ENCODE data around the gene ARL6IP4.

ARL6IP4 gene

DNA sequence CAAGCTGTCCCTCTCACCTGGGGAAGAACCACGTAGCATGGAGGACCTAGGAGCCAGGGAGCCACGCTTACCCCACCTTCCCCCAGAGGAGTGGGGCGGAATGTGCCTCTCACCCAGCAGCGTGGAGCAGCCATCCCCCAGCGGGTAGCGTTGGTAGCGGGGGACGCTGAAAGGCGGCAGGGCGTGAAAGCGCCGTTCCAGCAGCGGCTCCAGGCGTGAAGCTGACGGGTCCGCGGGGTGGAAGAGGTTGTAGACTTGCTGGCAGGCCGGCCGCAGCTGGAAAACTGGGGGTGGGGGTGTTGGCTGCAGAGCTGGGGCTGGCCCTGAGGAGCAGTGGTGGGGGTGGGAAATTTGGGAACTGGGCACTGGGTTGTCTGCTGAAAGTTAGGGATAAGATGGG lies 11.9 kb downstream of the ARL6IP4 start:
- TF ChIP-seq GABPA (IDR thresholded peaks at IDR 0.05; ENCODE audit: low read depth): no peak
- TF ChIP-seq, protein P1, sequence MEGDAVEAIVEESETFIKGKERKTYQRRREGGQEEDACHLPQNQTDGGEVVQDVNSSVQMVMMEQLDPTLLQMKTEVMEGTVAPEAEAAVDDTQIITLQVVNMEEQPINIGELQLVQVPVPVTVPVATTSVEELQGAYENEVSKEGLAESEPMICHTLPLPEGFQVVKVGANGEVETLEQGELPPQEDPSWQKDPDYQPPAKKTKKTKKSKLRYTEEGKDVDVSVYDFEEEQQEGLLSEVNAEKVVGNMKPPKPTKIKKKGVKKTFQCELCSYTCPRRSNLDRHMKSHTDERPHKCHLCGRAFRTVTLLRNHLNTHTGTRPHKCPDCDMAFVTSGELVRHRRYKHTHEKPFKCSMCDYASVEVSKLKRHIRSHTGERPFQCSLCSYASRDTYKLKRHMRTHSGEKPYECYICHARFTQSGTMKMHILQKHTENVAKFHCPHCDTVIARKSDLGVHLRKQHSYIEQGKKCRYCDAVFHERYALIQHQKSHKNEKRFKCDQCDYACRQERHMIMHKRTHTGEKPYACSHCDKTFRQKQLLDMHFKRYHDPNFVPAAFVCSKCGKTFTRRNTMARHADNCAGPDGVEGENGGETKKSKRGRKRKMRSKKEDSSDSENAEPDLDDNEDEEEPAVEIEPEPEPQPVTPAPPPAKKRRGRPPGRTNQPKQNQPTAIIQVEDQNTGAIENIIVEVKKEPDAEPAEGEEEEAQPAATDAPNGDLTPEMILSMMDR (IDR thresholded peaks at IDR 0.05; ENCODE audit: insufficient read depth, low read length): no peak
- TF ChIP-seq, protein P2, sequence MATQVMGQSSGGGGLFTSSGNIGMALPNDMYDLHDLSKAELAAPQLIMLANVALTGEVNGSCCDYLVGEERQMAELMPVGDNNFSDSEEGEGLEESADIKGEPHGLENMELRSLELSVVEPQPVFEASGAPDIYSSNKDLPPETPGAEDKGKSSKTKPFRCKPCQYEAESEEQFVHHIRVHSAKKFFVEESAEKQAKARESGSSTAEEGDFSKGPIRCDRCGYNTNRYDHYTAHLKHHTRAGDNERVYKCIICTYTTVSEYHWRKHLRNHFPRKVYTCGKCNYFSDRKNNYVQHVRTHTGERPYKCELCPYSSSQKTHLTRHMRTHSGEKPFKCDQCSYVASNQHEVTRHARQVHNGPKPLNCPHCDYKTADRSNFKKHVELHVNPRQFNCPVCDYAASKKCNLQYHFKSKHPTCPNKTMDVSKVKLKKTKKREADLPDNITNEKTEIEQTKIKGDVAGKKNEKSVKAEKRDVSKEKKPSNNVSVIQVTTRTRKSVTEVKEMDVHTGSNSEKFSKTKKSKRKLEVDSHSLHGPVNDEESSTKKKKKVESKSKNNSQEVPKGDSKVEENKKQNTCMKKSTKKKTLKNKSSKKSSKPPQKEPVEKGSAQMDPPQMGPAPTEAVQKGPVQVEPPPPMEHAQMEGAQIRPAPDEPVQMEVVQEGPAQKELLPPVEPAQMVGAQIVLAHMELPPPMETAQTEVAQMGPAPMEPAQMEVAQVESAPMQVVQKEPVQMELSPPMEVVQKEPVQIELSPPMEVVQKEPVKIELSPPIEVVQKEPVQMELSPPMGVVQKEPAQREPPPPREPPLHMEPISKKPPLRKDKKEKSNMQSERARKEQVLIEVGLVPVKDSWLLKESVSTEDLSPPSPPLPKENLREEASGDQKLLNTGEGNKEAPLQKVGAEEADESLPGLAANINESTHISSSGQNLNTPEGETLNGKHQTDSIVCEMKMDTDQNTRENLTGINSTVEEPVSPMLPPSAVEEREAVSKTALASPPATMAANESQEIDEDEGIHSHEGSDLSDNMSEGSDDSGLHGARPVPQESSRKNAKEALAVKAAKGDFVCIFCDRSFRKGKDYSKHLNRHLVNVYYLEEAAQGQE (IDR thresholded peaks at IDR 0.05; ENCODE audit: insufficient replicate concordance, low read depth): no peak
- no peak for TF ChIP-seq POLR2AphosphoS5 (IDR thresholded peaks at IDR 0.05; ENCODE audit: low read depth)
- TF ChIP-seq SPI1 (IDR thresholded peaks at IDR 0.05; ENCODE audit: borderline replicate concordance, low read depth): no peak
- H3K27me3 ChIP-seq (ENCODE audit: insufficient read depth, poor library complexity, severe bottlenecking): no peaks in the 10 kb centered on the region
- H3K4me3 ChIP-seq (replicated peaks; ENCODE audit: insufficient read depth, low read length): no peak overlapping the region
- DNase-seq (ENCODE audit: low read depth in 1 of 2, low spot score in 1 of 2): no peak
- no peak overlapping the region for H3K27ac ChIP-seq (replicated peaks)

DNA sequence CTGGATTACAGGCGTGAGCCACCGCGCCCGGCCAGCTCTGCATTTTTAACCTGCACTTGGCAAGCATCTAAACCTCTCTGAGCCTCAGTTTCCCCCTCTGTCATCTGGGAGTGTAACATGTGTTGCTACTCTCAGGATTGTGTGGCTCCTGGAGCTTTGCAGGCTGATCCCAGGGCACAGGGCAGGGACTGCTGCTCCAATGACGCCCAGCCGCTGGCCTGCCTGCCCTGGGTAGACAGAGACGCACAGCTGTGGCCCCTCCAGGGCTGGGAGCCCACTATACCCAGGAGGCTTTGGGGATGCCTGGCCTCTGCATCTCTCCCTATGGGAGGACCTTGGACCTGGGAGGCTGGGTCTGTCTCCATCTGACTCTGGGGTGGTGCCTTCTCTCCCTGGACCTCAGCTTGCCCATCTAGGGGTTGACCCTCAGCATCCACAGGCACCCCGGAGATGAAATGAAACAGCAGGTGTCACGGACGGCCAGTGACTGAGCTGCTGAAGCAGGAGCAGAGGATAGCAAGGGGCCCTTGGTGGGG lies 13.7 kb downstream of the ARL6IP4 start:
- DNase-seq (ENCODE audit: low read depth in 1 of 2, low spot score in 1 of 2): no peak

DNA sequence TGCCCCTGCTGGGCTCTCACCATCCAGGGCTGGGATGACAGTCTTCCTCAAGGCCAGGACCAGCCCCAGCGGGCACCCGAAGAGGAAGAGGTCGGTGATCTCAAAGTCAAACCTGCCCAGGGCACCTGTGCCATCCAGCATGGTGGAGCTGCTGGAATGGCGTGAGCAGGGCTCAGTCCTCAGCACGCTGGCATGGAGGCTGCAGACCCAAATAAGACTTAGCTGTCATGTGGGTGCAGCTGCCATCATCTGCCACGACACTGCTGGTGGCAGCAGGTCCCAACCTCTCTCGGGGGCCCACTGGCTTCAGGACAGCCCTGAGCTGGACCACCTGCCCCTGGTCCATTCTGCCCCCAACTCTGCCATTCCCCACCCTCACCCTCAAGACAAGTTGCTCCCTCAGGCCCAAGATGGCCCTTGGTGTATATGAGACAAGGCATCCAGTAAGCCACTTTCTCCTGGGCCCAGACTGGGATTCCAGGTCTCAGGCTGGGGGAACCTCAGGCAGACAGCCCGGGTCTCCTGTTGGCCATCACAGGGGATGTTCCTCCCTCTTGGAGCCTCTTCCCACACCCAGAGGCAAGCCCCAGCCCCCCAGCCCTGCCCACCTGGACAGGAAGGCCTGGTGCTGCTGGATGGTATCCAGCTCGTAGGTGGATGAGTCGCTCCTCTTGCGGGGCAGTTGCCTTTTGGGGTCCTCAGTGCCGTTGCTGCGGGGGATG lies 14.5 kb downstream of the ARL6IP4 start:
- no peak overlapping the region for H3K4me3 ChIP-seq (replicated peaks; ENCODE audit: insufficient read depth, low read length)
- H3K27me3 ChIP-seq (ENCODE audit: insufficient read depth, poor library complexity, severe bottlenecking): peaks cover 2% of the 10 kb centered on the region
- DNase-seq (ENCODE audit: low read depth in 1 of 2, low spot score in 1 of 2): no peak
- TF ChIP-seq, protein P1 (IDR thresholded peaks at IDR 0.05; ENCODE audit: insufficient read depth, low read length): no peak
- TF ChIP-seq SPI1 (IDR thresholded peaks at IDR 0.05; ENCODE audit: borderline replicate concordance, low read depth) (no peak), POLR2AphosphoS5 (IDR thresholded peaks at IDR 0.05; ENCODE audit: low read depth) (no peak), GABPA (IDR thresholded peaks at IDR 0.05; ENCODE audit: low read depth) (no peak)
- TF ChIP-seq, protein P2 (IDR thresholded peaks at IDR 0.05; ENCODE audit: insufficient replicate concordance, low read depth): no peak
- H3K27ac ChIP-seq (replicated peaks): no peak overlapping the region

More for the DNA sequence above, 13.7 kb downstream of the ARL6IP4 start:
- no peak for TF ChIP-seq GABPA (IDR thresholded peaks at IDR 0.05; ENCODE audit: low read depth)
- TF ChIP-seq, protein P1 (IDR thresholded peaks at IDR 0.05; ENCODE audit: insufficient read depth, low read length): no peak
- no peak for TF ChIP-seq SPI1 (IDR thresholded peaks at IDR 0.05; ENCODE audit: borderline replicate concordance, low read depth)
- TF ChIP-seq, protein P2 (IDR thresholded peaks at IDR 0.05; ENCODE audit: insufficient replicate concordance, low read depth): no peak
- TF ChIP-seq POLR2AphosphoS5 (IDR thresholded peaks at IDR 0.05; ENCODE audit: low read depth): no peak
- Histone ChIP-seq H3K27ac (replicated peaks) (no peak overlapping the region), H3K4me3 (replicated peaks; ENCODE audit: insufficient read depth, low read length) (no peak overlapping the region), H3K27me3 (ENCODE audit: insufficient read depth, poor library complexity, severe bottlenecking) (no peaks in the 10 kb centered on the region)
